Hepatocyte (in vitro differentiated cells): Measurements from ENCODE around the gene SEC16B. TPM values are rescaled to one million over a fixed set of nuclear protein-coding genes. Genes with fewer than 3 reads are reported as not detected.

Experiments used
- DNase-seq: peaks from one replicate; pipeline ENCODE4 v3.0.0-alpha.2; 2016; ENCODE audit warnings: low spot score
- H2AFZ ChIP-seq: fragments of 200-600 bp; sonication (generic); 2 replicates; pipeline ENCODE4 v1.6.0; 2016; ENCODE audit warnings: antibody characterized with exemption, mild to moderate bottlenecking
- H3K27ac ChIP-seq: fragments of 200-600 bp; sonication (generic); 2 replicates; pipeline ENCODE4 v1.5.1; 2016; ENCODE audit warnings: mild to moderate bottlenecking
- H3K27me3 ChIP-seq: fragments of 200-600 bp; sonication (generic); 2 replicates; pipeline ENCODE4 v1.6.1; 2016
- H3K36me3 ChIP-seq: fragments of 200-600 bp; sonication (generic); replicated peaks from 2 replicates; pipeline ENCODE4 v1.5.1; 2016; ENCODE audit warnings: low read depth; ENCODE audit not compliant: insufficient read depth
- H3K4me1 ChIP-seq: fragments of 200-600 bp; sonication (generic); 2 replicates; pipeline ENCODE4 v1.5.1; 2016; ENCODE audit warnings: mild to moderate bottlenecking, moderate library complexity; ENCODE audit not compliant: insufficient read depth
- H3K4me2 ChIP-seq: fragments of 200-600 bp; sonication (generic); 2 replicates; pipeline ENCODE4 v1.6.0; 2016
- H3K4me3 ChIP-seq: fragments of 200-600 bp; sonication (generic); 2 replicates; pipeline ENCODE4 v1.5.1; 2016; ENCODE audit warnings: mild to moderate bottlenecking
- H3K79me2 ChIP-seq: fragments of 200-600 bp; sonication (generic); 2 replicates; pipeline ENCODE4 v1.6.0; 2017; ENCODE audit warnings: mild to moderate bottlenecking
- H3K9me2 ChIP-seq: fragments of 200-600 bp; sonication (generic); replicated peaks from 2 replicates; pipeline ENCODE4 v1.6.0; 2017; ENCODE audit warnings: mild to moderate bottlenecking; ENCODE audit not compliant: insufficient read depth
- H3K9me3 ChIP-seq: fragments of 200-600 bp; sonication (generic); 2 replicates; pipeline ENCODE4 v1.5.1; 2016; ENCODE audit warnings: low read depth, mild to moderate bottlenecking
- H4K20me1 ChIP-seq: fragments of 200-600 bp; sonication (generic); 2 replicates; pipeline ENCODE4 v1.6.0; 2016; ENCODE audit warnings: mild to moderate bottlenecking; ENCODE audit not compliant: insufficient read depth, poor library complexity, severe bottlenecking
- EZH2 ChIP-seq: fragments of 200-600 bp; sonication (generic); IDR thresholded peaks from 2 replicates; pipeline ENCODE4 v1.6.1; 2016; ENCODE audit warnings: antibody characterized with exemption, mild to moderate bottlenecking, borderline replicate concordance
- EZH2phosphoT487 ChIP-seq: fragments of 200-600 bp; sonication (generic); IDR thresholded peaks from one replicate; pipeline ENCODE4 v1.6.1; 2018; ENCODE audit warnings: antibody characterized with exemption, mild to moderate bottlenecking, low read depth, moderate library complexity; ENCODE audit not compliant: unreplicated experiment, severe bottlenecking
- WGBS: methylation state at CpG from one replicate; pipeline ENCODE4 v1.1.6; 2016; ENCODE audit warnings: low lambda C conversion rate; ENCODE audit errors: missing lambda C conversion rate; 5-methylcytosine and 5-hydroxymethylcytosine counted together
- polyA plus RNA-seq: library from polyadenylated mRNA; unstranded; fragments of >200 nt; fragmentation: Nextera tagmentation; extraction: Ambion mirVana; gene quantifications from 2 replicates; pipeline ENCODE4 v1.2.1, GENCODE V29; 2016
- total RNA-seq: library from RNA; depleted of rRNA; stranded (reverse); fragments of >200 nt; gene quantifications from 2 replicates; pipeline ENCODE4 v1.2.3, GENCODE V29; 2014
- TF ChIP-seq, protein P1 (sequence below): fragments of 200-600 bp; sonication (generic); IDR thresholded peaks from 2 replicates; pipeline ENCODE4 v1.5.1; 2016; ENCODE audit warnings: antibody characterized with exemption, mild to moderate bottlenecking; ENCODE audit not compliant: poor library complexity

The SEC16B gene
- total and polyA plus RNA-seq, 2 experiments from 2014 or later: 8.4 to 9.1 TPM

DNA sequence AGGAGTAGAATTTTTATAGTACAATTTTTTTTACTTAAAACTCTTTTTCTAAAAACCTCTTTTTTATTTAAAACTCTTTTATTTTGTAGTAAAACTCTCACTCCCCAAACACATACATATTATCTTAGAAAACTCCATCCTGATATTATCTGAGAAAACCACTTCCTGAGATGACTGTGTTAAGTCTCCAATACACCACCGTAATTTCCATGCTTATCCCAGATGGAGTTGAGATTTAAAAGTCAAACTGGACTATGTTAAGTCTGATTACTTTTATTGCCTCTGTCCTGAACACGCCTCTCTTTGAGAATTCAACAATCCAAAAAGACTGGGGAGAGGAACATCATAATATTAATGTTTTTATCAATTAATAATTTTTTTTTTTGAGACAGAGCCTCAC, 3.7 kb downstream of the SEC16B start:
- Histone ChIP-seq H4K20me1 (no peaks in the 10 kb centered on the region), H3K27ac (no peak overlapping the region), H3K36me3 (no peaks in the 10 kb centered on the region), H3K27me3 (no peaks in the 10 kb centered on the region), H3K4me2 (no peak overlapping the region), H3K79me2 (no peaks in the 10 kb centered on the region), H3K4me3 (no peak overlapping the region), H2AFZ (no peak overlapping the region), H3K4me1 (peaks cover 11% of the 10 kb centered on the region), H3K9me2 (no peaks in the 10 kb centered on the region), H3K9me3 (no peaks in the 10 kb centered on the region)
- no peak for DNase-seq
- 73% methylated on average over 2 of the region's 2 CpGs for WGBS
- no peak for TF ChIP-seq EZH2phosphoT487
- no peak for TF ChIP-seq EZH2

DNA sequence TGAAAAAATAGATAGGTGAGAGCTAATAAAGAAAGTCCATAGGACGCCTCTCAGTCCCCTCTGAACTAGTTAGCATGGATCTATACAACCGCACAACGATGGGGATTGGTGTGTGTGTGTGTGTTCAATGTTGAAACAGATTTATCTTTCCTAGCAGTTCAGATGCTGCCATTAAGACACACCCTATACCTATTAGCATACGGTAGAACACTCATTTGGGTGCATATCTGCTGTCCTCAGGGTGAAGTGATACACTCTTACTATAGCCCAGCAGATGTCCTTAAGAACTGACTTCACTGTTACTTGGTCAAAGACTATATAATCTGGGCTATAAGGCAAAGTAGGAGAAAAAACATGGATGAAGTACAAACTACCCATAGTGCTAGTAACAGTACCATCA, 4.6 kb downstream of the SEC16B start:
- WGBS: 94% methylated on average over 4 of the region's 4 CpGs
- H3K36me3 ChIP-seq: no peaks in the 10 kb centered on the region
- H3K4me3 ChIP-seq: no peak overlapping the region
- no peaks in the 10 kb centered on the region for H3K79me2 ChIP-seq
- TF ChIP-seq EZH2phosphoT487: no peak
- TF ChIP-seq, protein P1, sequence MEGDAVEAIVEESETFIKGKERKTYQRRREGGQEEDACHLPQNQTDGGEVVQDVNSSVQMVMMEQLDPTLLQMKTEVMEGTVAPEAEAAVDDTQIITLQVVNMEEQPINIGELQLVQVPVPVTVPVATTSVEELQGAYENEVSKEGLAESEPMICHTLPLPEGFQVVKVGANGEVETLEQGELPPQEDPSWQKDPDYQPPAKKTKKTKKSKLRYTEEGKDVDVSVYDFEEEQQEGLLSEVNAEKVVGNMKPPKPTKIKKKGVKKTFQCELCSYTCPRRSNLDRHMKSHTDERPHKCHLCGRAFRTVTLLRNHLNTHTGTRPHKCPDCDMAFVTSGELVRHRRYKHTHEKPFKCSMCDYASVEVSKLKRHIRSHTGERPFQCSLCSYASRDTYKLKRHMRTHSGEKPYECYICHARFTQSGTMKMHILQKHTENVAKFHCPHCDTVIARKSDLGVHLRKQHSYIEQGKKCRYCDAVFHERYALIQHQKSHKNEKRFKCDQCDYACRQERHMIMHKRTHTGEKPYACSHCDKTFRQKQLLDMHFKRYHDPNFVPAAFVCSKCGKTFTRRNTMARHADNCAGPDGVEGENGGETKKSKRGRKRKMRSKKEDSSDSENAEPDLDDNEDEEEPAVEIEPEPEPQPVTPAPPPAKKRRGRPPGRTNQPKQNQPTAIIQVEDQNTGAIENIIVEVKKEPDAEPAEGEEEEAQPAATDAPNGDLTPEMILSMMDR: no peak
- no peak for TF ChIP-seq EZH2
- peaks cover 9% of the 10 kb centered on the region for H3K4me1 ChIP-seq
- no peaks in the 10 kb centered on the region for H3K9me2 ChIP-seq
- no peak overlapping the region for H3K4me2 ChIP-seq
- H4K20me1 ChIP-seq: no peaks in the 10 kb centered on the region
- no peak overlapping the region for H3K27ac ChIP-seq
- H2AFZ ChIP-seq: no peak overlapping the region
- no peak for DNase-seq
- H3K27me3 ChIP-seq: no peaks in the 10 kb centered on the region
- H3K9me3 ChIP-seq: no peaks in the 10 kb centered on the region

DNA sequence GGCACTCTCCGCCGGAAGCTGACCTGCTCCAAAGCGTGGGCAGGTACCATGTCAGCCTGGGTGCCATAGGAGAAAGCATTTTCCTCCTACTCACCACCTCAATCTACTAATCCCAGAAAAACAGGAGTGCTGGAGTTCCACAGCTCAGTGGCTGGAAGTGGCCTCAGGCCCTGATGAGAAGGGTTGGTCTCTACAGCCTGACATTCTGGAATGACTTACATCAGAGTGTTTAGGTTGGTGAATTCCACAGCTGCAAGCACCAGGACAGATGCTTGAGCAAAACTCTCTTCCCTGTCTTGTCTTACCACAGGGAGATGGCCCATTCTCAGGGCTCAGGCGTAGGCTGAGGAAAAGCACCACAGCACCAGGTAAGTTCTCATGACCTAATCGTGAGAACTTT, 5.5 kb downstream of the SEC16B start:
- Histone ChIP-seq H4K20me1 (no peaks in the 10 kb centered on the region), H3K36me3 (no peaks in the 10 kb centered on the region), H3K4me1 (peaks cover 9% of the 10 kb centered on the region), H3K4me3 (no peak overlapping the region), H3K79me2 (no peaks in the 10 kb centered on the region), H3K27ac (no peak overlapping the region), H3K4me2 (no peak overlapping the region), H3K9me3 (no peaks in the 10 kb centered on the region), H2AFZ (no peak overlapping the region), H3K9me2 (no peaks in the 10 kb centered on the region), H3K27me3 (no peaks in the 10 kb centered on the region)
- TF ChIP-seq, protein P1: no peak
- TF ChIP-seq EZH2phosphoT487 (no peak), EZH2 (no peak)
- WGBS: 82% methylated on average over 5 of the region's 5 CpGs
- DNase-seq: no peak

DNA sequence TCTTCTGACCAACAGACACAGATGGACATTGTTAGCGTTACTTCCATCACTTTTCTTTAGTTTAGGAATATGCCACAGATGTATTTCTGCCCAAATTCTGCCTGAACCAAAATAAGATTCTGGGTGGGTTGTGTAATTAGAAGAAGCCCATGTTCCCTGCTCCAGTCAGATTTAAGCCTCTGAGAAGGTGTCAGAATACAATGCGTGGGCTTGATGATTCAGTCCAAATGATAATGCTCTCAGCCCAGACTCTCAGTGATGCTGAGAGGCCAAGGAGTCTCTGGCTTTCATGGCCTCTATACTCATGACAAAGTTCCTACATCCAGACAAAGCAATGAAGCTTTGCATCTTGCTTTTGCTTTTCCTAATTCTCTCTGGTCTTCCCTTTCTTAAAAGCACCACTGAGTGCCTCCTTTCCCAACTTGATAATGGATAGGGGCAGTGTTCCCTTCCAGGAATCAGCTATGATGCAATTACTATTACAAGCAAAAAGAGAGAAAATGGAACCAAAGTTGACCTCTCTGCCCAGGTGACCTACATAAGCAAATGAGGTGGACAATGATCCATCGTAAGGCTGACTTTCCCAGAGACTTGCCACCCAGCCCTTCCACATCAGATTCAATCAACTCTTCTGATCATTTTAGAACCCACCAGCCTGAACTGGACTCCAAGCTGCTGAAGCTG, 8.8 kb downstream of the SEC16B start:
- no peaks in the 10 kb centered on the region for H3K27me3 ChIP-seq
- H3K27ac ChIP-seq: no peak overlapping the region
- H4K20me1 ChIP-seq: no peaks in the 10 kb centered on the region
- no peak for DNase-seq
- H3K4me2 ChIP-seq: no peak overlapping the region
- WGBS: 61% methylated on average over 3 of the region's 3 CpGs
- H3K4me1 ChIP-seq: peaks cover 4% of the 10 kb centered on the region
- TF ChIP-seq, protein P1: no peak
- no peak for TF ChIP-seq EZH2phosphoT487
- H3K79me2 ChIP-seq: no peaks in the 10 kb centered on the region
- H3K9me3 ChIP-seq: no peaks in the 10 kb centered on the region
- no peaks in the 10 kb centered on the region for H3K36me3 ChIP-seq
- H3K9me2 ChIP-seq: no peaks in the 10 kb centered on the region
- H3K4me3 ChIP-seq: no peak overlapping the region
- H2AFZ ChIP-seq: no peak overlapping the region
